GM21381 (cell line): ENCODE data around the gene HSPA12A.

Experiments used
- ATAC-seq: cut with Tn5 transposase; IDR thresholded peaks from one replicate; pipeline ENCODE4 v1.9.1; 2021; ENCODE audit warnings: mild to moderate bottlenecking, moderate library complexity; ENCODE audit not compliant: unreplicated experiment

Gene HSPA12A

GRCh38 chr10:116694243-116694926 is 48.0 kb downstream of the HSPA12A start:
- no peak for ATAC-seq

DNA sequence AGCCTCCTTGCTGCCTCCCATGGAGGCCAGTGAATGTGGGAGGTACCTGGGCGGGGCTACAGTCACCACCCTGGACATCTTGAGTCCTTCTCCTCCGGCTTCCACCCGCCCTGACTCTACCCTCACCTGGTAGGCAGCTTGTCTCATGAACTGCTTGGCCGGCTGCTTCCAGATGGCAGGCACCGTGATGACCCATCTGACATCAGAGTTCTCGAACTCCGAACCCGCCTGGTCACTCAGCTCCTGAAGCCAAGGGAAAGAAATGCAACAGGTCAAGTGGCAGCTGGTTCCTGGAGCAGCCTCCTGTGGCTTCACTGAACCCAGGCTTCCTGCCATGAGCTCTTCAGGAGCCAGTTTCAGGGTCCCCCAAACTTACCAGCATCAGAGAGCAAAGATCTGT is 50.1 kb downstream of the HSPA12A start:
- ATAC-seq = no peak

GRCh38 chr10:116691635-116692034 is 50.7 kb downstream of the HSPA12A start:
- ATAC-seq = no peak

GRCh38 chr10:116690356-116691322 is 51.7 kb downstream of the HSPA12A start:
- no peak for ATAC-seq

GRCh38 chr10:116689744-116690143 is 52.6 kb downstream of the HSPA12A start:
- ATAC-seq = no peak

- ATAC-seq = no peak
Measured at GRCh38 chr10:116688741-116689495, 53.4 kb downstream of the HSPA12A start.

DNA sequence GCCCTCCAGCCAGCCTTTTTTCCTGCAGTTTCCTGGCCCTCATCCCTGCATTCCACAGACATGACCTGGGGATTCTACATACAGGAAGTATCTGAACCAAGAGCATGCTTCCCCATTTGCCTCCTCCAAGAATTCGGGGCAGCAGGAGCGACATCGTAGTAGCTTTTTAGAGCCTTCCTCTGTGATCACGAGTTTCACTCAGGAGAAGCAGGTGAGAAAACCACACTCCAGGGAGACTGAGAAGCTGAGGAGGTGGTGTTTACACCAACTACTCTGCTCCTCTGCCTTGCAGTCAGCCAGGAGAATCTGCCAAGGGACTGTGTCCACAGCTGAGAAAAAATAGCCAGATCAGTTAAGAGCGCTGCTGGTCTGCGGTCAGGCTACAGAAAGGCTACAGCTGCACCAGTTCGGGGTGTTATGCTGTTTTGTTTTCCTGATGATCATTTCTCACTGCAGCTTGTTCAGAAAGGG is 54.1 kb downstream of the HSPA12A start:
- ATAC-seq = no peak

- ATAC-seq = no peak
Measured at GRCh38 chr10:116687633-116688032, 54.7 kb downstream of the HSPA12A start.

- no peak for ATAC-seq
Measured at GRCh38 chr10:116686632-116687031, 55.7 kb downstream of the HSPA12A start.

- ATAC-seq = no peak
Measured at GRCh38 chr10:116685807-116686206, 56.6 kb downstream of the HSPA12A start.

- no peak for ATAC-seq
Measured at GRCh38 chr10:116684781-116685180, 57.6 kb downstream of the HSPA12A start.

DNA sequence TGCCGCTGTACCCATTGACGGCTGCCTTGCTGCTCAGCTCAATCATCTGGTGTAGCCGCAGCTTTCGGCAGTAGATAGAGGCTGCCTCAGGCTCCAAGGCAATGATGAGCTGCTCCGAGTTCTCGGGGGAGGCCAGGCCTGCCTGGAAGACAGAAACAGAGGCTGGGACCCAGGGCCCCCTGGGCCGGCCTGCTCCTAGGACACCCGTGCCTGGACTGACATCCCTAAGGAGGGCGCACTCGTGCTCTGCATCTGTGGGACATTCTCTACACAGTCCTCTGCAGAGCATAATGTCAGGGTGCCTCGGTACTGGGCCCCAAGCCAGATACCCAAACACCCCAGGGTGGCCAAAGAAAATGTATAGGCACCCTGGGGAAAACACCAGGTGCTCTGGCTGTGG is 58.5 kb downstream of the HSPA12A start:
- no peak for ATAC-seq

DNA sequence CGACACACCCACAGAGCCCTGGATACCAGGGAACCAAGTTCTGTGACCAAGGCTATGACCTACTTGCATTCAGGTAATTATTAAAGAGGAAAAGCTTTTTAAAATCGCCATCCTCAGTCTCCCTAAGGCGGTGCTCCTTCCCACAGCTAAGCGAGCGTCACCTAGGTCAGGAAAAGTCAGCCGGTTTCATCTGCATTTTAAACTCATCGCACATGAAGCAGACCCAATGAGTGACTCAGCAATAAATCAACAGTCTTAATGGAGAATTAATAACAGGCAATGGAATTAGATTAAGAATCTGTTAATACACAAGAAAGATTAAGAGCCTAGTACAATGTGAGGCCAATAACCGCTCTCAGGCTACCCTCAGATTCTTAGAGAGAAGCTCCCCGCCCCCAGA is 59.2 kb downstream of the HSPA12A start:
- ATAC-seq = no peak

- ATAC-seq = no peak
Measured at GRCh38 chr10:116679351-116679750, 63.0 kb downstream of the HSPA12A start.

DNA sequence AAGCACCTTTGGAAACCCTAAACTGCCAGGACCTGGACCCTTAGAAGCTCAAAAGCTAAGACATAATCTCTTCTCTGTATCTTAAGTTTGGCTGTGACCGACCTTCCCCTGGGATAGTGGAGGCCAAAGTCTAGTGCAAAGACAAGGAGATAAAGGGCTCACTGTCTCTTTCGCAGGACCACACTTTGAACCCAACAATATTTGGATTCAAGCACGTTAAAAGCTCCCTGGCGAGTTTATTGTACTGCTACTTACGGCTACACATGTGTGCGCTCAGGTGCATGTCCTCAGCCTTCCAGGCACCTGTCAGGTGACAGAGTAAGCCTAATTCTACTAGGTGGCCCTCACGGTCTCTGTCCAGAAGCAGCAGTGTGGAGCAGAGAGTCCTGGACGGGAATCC is 65.7 kb downstream of the HSPA12A start:
- ATAC-seq = no peak

DNA sequence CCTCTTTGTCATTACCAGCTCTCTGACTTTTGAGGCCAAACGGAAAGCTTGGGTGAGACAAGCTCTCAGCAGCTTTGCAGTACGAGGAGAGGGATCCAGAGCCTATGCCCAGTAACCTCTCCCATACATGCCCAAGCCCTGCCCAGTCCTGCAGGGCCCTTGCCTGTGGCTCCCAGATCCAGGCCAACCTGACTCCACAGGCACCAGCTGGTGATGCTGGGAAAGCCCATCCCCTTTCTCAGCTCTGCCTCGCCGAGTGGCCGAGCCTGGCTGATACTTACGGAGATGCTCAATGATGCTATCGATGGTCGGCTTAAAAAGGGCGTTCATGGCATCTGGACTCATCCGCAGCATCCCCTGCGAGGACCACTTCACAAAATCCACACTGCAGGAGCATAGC is 66.2 kb downstream of the HSPA12A start:
- ATAC-seq = no peak

DNA sequence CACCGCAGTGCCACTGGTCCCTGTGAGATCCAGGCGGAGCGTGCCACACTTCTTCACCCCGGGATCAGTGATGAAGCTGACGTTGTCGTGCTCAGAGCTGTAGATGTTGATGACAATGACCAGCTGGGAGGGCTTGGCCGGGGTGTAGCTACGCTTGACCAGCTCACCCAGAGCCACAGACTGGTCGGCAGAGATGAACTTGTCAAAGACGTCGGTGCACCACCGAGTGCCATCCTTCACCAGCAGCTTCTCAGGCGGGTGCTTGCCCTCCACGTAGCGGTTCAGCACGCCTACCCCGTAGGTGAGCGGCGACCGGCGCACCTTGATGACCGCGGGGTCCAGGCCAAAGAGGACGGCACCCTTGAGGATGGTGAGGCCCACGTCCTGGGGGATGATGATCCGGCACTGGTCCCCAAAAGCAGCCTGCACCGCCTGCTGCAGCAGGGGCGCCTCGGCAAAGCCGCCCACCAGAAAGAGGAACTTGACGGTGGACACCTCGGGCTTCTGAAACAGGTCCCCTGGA is 67.4 kb downstream of the HSPA12A start:
- ATAC-seq = no peak

- no peak for ATAC-seq
Measured at GRCh38 chr10:116673866-116674265, 68.5 kb downstream of the HSPA12A start.

DNA sequence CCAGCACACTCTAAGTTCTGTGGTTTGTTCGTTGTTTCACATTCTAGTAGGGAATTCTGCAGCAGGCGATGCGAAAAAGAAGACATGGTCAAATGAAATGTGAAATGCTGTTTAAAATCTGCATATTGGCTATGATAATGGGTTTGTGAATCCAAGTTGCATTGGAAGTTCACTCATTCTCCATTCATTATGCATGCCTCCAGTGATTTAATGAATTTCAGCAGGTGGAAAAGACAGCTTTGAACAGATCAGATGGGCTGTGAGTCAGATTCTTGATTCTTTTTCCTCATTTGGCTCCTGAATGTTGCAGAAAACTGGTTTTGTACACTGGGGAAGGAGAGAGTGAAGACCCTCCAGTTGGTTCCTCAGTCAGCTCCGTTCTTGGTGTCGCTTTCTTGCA is 69.5 kb downstream of the HSPA12A start:
- ATAC-seq = no peak

DNA sequence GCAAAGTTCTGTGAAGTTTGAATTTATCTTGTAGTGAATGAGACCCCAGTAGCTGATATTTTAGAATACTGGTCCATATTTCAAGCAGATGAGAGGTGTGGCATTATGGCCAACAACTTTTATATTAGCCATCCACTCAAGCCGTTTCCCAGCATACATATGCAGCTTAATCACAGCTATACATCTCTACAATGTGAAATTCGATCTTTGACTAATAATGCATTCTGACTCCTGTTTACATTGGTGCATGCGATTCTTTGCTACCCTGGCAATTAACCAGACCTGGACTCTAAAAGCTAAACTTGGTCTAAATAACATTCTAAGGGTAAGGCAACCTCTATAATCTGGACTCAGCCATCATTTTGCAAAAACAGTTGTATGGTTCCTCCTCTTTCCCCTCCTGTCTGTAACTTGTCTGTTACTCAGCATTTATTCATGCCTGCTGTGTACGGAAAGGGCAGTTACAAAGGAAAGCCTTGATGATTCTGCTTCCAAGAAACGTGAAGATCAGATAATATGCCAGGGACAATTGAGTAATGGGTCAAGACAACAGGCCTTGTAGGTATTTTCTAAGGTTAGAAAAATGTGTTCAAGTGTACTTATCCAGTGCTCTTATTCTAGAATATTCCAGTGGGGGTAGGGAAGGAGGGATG is 71.0 kb downstream of the HSPA12A start:
- ATAC-seq = no peak

- ATAC-seq = no peak
Measured at GRCh38 chr10:116670706-116671105, 71.7 kb downstream of the HSPA12A start.
